GM21367 (cell line): Measurements from ENCODE around the gene LRCH1.
"Not testable (repeated sequence)": the region's sequence is repeated elsewhere in the genome, so short reads cannot be mapped to it uniquely, and the experiment has no call there.

ENCODE experiments used
- ATAC-seq: cut with Tn5 transposase; IDR thresholded peaks from one replicate; pipeline ENCODE4 v1.9.1; 2021; ENCODE audit not compliant: unreplicated experiment

Gene LRCH1

GRCh38 chr13:46745706-46746105 lies 192.7 kb downstream of the LRCH1 start:
- ATAC-seq = no peak

DNA sequence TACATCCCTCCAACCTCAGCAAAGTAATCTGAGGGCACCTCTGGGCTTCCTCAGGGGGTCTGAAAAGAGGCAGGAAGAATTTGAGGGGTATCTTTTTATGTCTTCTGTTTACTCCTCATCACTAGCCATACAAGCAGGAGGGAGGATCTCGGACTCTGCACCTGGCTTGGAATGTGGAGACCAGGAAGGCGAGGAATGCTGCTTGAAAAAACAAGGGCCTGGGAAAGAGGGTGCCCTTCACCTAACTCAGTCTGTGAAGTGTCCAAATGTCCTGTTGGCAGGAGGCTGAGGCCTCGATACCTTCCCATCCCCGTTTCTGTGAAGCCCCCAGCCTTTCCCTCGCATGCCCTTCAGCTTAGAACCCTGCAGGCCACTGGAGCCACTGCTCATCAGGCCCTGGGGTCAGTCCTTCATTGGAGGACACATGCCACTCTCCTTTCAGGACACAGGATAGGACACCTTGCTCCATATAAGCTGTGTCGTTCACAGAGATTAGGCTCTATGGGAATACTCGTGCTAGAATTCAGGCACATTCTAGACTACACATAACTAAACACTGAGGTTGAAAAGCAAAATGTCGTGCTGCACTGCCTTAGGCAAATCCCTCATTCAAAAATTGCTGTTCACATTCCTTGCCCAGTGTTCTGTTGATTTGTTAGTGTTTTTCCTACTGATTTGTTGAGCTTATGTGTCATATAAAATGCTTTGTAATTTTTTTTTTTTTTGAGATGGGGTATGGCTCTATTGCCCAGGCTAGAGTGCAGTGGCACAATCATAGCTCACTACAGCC lies 194.3 kb downstream of the LRCH1 start:
- ATAC-seq = no peak

- no peak for ATAC-seq
These were observed 195.3 kb downstream of the LRCH1 start for GRCh38 chr13:46748300-46748699.

- no peak for ATAC-seq
These were observed 197.0 kb downstream of the LRCH1 start for GRCh38 chr13:46749951-46750350.

DNA sequence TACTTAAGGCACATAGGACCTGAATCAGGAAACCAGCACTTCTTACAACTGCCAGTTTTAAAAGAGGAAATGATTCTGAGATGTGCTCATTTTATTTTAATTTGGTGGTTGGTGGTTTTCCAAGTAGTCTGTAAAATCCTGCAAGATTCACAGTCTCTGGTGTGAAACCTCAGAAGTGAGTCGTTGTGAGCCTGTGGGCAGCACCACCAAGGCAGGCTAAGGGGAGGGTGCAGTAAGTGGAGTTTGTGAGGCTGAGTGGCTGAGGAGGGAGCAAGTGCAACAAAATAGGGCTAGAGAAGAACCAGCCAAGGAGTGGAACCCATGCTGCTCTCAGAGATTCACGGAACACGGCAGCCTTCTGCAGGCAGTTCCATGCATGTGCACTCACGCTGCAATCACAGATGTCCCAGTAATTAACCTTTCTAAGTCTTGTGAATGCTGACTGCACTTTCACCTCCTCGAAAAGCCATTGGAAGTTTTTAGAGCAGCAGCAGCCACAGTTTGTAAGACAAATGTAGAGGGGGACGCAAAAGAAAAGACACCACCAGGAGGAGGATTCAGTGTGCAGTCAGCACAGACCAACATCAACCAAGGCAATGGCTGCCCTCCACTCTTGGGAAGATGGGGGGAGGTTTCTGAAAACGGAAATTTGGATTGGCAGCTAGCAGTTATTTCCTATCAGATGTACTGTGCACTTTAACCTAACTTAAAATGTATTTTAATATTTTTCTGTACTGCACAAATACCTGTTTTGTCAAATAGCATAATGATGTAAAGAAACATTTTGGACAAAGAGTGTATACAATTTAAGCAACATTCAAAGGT lies 199.1 kb downstream of the LRCH1 start:
- peak; percentile 79 for ATAC-seq

DNA sequence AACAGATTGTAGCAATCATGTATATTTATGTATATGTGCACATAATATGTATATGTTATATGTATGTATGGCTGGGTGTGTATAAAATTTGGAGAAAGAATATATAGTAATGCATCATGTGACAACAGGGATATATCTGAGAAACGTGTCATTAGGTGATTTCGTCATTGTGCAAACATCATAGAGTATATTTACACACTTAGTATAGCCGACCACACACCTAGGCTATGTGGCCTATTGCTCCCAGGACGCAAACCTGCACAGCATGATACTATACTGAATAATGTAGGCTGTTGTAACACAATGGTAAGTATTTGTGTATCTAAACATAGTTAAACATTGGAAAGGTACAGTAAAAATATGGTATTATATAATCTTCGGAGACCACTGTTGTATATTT lies 200.2 kb downstream of the LRCH1 start:
- no peak for ATAC-seq

GRCh38 chr13:46753917-46754316 lies 200.9 kb downstream of the LRCH1 start:
- ATAC-seq = no peak

DNA sequence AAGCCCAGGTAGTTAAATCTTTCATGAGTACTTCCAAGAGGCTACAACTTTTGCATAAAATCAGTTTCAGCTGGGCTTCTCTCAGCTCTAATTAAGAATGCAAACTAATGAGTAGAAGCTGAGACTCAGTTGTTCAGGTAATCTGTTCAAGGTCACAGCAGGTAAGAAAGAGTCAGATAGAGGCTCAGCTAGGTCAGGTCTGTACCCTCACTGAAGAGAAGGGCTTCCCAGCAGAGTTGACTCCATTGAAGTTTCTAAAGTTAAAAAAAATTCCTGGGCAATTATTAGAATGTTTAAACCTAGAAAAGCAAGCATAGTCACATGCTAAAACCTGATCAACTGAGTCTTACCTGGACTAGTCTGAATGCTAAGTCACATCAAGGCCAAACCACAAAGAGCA lies 201.8 kb downstream of the LRCH1 start:
- ATAC-seq = no peak

- not testable (repeated sequence) for ATAC-seq
These were observed 202.5 kb downstream of the LRCH1 start for GRCh38 chr13:46755508-46755907.

GRCh38 chr13:46756977-46757376 lies 204.0 kb downstream of the LRCH1 start:
- ATAC-seq = no peak

DNA sequence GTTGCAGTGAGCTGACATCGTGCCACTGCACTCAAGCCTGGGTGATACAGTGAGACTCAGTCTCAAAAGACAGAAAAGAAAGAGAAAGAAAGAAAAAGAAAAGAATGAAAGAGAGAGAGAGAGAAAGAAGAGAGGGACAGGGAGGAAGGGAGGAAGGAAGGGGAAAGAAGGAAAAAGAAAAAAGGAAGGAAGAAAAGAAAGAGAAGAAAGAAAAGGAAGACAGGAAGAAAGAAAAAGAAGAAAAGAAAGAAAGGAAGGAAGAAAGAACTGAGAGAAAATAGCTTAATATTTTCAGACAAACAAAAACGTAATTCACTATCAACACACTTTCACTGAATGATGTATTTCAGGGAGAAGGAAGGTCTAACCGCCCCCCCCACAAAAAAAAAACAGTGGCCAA lies 204.7 kb downstream of the LRCH1 start:
- no peak for ATAC-seq

DNA sequence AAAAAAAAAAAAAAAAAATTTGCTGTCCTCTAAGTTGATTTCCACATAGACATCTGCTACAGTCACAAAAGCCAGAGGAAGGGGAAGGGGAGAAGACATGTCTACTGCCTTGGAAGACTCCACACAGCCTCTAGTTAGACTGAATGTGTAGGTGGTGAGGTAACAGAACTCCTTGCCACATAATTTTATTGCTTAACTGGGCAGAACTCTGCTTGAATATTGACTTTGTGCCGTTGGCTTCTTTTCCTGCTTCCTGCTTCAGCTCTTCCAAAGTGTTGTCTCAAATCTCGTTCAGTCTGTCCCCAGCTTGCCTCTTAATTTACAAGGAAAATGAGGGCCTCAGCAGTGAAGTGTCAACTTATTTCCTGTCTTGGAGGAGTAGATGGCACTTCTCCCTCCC lies 206.9 kb downstream of the LRCH1 start:
- no peak for ATAC-seq

DNA sequence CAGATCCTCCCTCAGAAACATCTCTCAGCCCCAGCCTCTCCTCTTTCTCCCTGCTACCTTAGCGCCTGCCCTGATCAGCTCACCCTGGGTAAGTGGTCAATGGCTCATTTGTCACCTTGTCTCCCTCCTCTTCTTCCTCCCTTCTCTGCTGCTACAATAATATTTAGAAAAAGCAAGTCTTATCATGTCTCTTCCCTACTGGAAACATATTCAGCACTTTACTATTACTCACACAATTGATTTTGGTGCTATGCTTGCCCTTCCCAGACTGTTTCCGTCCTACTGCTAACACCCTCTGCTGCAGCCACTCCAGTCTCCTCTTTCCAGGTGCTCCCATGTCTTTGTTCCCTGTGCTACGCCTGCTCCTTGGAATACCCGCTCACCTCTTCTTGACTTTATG lies 208.2 kb downstream of the LRCH1 start:
- ATAC-seq = no peak

DNA sequence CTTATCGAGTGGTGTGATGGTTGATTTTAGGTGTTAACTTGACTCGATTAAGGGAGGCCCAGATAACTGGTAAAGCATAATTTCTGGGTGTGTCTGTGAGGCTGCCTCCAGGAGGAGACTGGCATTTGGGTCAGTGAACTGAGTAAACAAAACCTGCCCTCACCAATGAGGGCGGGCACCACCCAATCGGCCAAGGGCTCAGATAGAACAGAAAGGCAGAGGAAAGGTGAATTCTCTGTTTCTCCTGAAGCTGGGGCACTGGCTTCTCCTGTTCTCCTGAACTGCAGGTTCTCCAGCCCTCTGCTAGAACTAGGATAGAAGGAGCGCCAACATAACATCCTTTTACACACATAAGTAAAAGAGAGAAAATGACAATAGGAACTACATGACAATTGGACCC lies 208.9 kb downstream of the LRCH1 start:
- ATAC-seq = no peak

GRCh38 chr13:46769925-46770324 lies 217.0 kb downstream of the LRCH1 start:
- not testable (repeated sequence) for ATAC-seq

DNA sequence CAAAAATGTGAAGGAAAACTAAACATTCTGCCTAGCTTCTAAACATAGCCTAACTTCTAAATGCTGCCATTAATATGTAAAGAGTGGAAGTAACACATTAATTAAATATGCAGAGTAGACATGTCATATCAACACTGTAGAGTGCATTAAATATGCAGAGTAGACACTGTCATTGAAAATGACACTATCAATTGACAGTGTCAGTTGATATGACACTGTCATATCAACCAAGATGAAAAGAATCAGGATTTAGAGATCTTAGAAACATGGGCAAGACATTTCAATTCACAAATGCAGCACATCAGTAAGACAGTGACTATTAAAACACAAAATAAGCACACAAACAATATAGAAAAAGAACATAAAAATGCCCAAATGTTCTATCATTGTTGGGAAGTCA lies 218.7 kb downstream of the LRCH1 start:
- no peak for ATAC-seq

DNA sequence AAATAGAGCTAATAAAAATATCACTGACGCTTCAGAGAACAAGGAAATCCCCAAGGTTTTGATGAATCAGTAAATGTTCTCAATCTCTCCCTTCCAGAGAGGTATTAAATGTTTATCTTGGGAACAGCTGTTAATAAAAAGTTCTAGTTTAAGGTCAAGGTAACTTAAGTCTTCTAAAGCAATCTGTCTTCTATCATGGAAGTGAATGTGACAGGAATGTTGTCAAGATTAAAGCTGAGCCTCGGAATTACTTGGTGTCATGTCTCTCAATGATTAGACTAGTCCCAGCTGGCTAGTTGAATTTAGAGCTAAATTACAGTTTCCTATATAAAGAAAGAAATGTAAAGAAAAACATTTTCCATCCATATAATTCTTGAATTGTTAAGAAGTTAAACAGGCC lies 220.6 kb downstream of the LRCH1 start:
- ATAC-seq = no peak

GRCh38 chr13:46775385-46776107 lies 222.6 kb downstream of the LRCH1 start:
- ATAC-seq = no peak

DNA sequence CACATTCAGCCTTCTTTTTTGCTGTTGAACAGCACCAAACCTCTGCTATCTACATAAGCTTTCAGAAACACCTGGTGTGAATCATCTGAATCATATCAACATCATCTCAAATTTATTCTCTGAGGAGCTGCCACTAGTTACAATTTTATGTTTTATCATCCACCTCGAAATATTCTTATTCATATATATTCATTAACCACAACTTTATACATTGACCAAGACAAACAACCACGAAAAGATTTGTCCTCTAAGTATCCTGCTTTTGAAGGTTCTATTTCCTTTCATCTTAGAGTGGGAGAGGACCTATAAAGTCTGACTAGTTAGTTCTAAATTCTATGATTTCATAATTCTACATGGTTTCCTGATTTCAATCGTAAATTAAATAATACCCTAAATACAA lies 225.1 kb downstream of the LRCH1 start:
- no peak for ATAC-seq

GRCh38 chr13:46778890-46779289 lies 225.9 kb downstream of the LRCH1 start:
- ATAC-seq = no peak

DNA sequence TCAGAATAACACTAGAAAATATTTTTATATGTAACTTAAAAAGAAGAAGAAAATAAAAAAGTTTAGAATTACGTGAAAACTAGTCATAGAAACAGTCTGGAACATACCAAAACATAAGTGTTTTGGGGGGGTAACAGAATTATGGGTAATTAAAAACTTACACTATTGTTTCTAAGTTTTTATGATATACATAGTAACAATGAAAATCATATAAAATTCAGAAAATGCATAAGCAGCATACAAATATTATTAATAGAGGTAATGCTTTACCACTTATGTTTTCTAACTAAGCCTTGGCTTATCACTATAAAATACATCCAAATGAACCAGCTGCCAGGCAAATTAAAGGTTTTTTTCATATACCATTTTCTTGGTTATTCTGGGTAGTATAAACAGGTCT lies 229.1 kb downstream of the LRCH1 start:
- no peak for ATAC-seq

GRCh38 chr13:46782691-46783090 lies 229.7 kb downstream of the LRCH1 start:
- no peak for ATAC-seq
